Measurements from ENCODE around the gene RNF208.

The RNF208 gene

GRCh38 chr9:137176302-137177182 lies 45.5 kb downstream of the RNF208 start:
- no peak for DNase-seq (ENCODE audit: low read depth in 2 of 2)

GRCh38 chr9:137175345-137175961 lies 46.6 kb downstream of the RNF208 start:
- no peak for DNase-seq (ENCODE audit: low read depth in 2 of 2)

- DNase-seq (ENCODE audit: low read depth in 2 of 2) = no peak
Measured at GRCh38 chr9:137174722-137175293, 47.2 kb downstream of the RNF208 start.

GRCh38 chr9:137173796-137174664 lies 48.0 kb downstream of the RNF208 start:
- no peak for DNase-seq (ENCODE audit: low read depth in 2 of 2)

GRCh38 chr9:137172901-137173795 lies 48.9 kb downstream of the RNF208 start:
- no peak for DNase-seq (ENCODE audit: low read depth in 2 of 2)

- DNase-seq (ENCODE audit: low read depth in 2 of 2) = no peak
Measured at GRCh38 chr9:137171149-137171900, 50.7 kb downstream of the RNF208 start.

GRCh38 chr9:137170486-137171148 lies 51.4 kb downstream of the RNF208 start:
- DNase-seq (ENCODE audit: low read depth in 2 of 2) = no peak
